Stimulated activated CD8-positive, alpha-beta memory T cell treated with anti-CD3 and anti-CD28 coated beads, Interleukin-2, amount 100 ng/mL, for 1 hour (primary cell): ENCODE data around the gene CYP4A11.
"Not testable (repeated sequence)": the region's sequence is repeated elsewhere in the genome, so short reads cannot be mapped to it uniquely, and the experiment has no call there.

Source experiments
- DNase-seq, 2 donors: peaks; one replicate each; pipeline ENCODE4 v3.0.0-alpha.2; 2020; ENCODE audit warnings: low read depth in 2 of 2

Gene CYP4A11

GRCh38 chr1:46927249-46927835, 13.9 kb downstream of the CYP4A11 start:
- no peak for DNase-seq

- no peak for DNase-seq
Measured at GRCh38 chr1:46910790-46911189, 30.5 kb downstream of the CYP4A11 start.

- no peak for DNase-seq
Measured at GRCh38 chr1:46903481-46903880, 37.8 kb downstream of the CYP4A11 start.

GRCh38 chr1:46900401-46900800, 40.9 kb downstream of the CYP4A11 start:
- DNase-seq: no peak

GRCh38 chr1:46881656-46882055, 59.6 kb downstream of the CYP4A11 start:
- not testable (repeated sequence) for DNase-seq
